EH (cell line): ENCODE measurements around the gene SPTA1.
"Not testable (repeated sequence)": the region's sequence is repeated elsewhere in the genome, so short reads cannot be mapped to it uniquely, and the experiment has no call there.

Experiments
- DNase-seq: peaks from one replicate; pipeline ENCODE4 v3.0.0-alpha.2; 2015; ENCODE audit warnings: low read depth

The SPTA1 gene

DNA sequence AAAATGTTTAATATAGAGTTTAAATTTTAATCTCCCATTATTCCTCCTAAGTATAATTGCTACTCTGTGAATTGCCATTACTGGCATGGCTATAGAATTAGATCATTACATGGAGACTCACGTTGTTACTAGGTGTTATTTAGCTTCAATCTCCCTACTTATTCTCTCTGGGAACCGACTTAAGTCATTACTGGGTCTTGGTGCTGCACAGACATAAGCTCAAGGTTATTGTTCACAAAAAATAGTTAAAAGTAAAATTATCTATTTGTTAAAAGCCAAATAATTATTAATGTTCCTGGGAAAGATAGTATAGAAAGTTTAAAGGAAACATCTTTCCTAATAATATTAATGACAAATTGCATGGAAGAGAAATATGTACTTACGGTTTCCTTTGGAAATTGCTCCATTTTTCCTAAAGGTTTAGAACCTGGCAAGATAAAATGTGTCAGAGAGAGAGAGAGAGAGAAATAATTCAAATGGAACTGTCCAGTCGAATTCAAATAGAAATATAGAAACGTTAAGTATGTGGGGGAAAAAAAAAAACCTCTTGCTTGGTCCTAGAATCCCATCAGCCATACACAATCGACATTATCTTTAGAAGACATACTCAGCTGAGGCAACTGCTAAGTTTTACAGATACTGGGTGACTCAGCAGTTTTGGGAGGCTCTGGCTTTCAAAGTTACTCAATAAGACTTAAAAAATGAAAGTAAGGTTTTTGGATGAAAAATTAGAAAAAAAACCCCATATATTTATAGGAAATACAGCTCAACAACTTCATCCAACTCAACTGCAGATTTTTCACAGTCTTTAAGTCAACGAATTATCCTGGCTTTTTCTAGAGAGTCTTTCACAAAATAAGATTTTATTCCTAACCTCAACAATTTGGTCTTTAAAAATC, at the start of gene SPTA1:
TSS of gene SPTA1 (minus strand) at position 605 of the 899 bp plus-strand sequence. CDS start at position 407, 198 bp downstream.
- DNase-seq = no peak

DNA sequence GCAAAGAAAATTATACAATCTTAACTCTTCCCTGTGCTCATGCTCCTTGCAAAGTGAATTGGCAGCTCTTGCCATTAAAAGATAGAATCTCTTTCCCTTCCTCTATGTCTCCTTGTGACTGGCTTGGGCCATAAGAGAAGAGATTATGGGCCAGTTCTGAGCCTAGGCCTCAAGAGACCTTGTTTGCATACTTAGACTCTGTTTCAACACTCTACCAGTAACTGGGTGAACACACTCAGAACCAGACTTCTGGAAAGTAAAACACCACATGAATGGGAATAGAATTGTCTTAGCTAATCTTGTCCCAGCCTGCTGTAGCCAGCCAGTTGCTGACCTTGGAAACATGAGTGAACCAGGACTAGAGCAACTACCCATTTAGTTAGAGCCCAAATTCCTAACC, 49.3 kb upstream of the SPTA1 start:
- DNase-seq = no peak

DNA sequence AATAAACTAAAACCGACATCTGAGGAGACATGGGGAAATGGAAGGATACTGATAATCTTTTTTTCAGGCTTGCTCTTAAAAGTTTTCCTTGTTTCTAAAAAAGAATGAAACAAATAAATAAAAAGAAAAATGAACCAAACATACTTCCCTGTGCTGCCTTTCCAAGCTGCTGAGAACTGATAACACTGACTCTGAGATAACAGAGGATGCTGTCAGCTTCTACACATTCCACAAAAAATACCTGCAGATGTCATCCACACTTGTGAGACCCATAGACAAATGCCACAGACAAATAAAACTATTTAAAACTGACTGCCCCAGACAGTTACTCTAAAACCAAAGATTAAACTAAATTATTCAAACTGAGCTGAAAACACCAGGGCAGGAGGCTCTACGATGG, 46.0 kb upstream of the SPTA1 start:
- no peak for DNase-seq

DNA sequence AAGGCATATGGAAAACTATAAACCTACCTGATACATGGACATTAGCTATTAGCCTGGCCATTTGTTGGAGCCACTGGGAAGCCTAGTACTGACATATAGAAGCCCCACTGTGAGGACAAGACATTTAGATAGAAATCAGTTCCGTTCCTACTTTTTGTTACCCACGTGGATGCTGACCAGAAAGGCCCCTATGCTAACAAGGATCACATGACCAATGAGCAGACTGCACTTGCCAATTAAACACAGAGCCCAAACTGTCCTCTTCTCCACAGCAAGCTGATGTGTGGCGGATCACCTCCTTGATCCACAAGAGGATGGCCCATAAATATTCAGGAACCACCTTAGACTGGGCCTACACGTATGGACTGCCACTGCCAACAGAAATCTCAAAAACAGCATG, 45.2 kb upstream of the SPTA1 start:
- no peak for DNase-seq

DNA sequence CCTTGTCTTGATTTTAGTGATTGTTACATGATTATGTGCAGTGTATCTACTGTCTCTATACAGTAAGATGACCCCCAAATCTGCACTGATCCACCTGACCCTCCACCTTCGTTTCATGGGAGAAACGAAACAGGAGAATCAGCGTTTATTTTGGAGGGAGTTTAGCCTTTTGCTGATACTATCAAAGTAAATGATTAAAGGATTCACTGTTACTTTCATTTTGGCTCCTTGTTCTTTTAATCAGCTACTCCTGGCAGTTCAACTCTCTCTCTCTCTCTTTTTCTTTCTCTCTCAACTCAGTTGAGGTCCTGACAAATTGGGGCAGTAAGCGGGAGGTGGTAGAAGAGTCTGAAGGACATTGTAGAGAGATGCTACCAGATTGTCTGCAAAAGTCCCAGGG, 43.9 kb upstream of the SPTA1 start:
- DNase-seq = no peak

DNA sequence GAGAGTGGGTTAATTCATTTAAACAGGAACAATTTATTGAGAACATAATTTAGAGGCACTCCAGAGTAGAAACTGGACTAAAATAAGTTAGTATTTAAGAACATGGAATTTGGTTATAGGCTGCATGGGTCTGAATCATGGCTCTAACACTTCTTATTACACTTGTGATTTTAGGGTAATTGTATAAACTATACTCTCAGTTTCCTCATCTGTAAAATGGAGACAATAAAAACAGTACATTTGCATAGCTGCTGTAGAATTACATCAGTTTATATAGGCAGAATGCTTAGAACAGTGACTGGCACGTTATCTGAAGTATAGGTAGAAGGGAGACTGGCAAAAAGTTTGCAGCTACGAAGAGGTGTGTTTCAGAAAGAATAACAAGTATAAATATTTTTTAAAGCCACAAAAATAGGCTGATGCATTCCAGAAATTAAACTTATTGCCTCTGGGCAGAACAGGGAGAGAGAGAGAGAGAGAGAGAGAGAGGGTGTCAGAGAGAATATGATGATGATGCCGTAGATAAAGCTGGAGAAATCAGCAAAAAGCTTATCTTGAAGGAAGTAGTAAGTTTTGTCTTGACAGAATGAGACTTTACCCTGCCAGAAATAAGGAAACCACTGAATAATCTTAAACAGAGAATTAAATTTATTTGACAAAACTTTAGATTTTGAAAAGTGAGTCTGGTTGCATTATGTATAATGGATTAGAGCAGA, 42.2 kb upstream of the SPTA1 start:
- DNase-seq = no peak

DNA sequence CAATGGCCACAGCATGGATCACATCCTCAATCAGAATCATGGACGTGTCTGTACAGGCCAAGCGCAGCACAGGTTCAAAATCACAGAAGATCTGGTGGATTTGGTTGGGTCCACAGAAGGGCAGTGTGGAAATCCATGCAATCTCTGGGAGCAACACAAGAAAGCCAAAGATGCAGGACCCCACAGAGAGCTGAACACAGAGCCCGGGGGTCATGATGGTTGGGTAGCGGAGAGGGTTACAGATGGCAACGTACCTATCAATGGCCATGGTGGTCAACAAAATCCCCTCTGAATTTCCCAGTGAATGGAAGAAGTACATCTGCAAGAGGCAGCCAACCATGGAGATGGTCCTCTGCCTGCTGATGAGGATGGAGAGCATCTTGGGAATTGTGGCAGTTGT, 37.9 kb upstream of the SPTA1 start:
- DNase-seq = no peak

DNA sequence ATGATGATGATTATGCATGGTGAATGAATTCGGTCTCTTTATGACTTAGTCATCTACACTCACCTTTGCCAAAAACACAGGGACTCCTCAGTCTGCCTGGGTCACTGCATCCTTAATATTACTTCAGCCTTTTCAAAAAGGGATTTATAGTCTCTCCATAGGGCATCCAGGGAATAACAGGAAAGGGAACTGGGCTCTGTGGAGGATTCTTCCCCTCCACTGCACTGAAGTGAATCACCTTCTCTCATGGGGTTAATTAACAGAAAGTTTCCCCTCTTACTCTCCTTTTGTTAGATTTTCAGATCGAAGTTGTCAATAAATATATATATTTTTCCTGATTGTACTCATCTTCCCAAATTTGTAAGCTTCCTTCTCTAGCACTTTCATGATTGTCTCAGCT, 34.1 kb upstream of the SPTA1 start, which contains the start of gene OR6K3:
TSS of gene OR6K3 (minus strand) at position 101 of the 400 bp plus-strand sequence. CDS start 2,605 bp downstream, outside the sequence.
- DNase-seq = no peak

DNA sequence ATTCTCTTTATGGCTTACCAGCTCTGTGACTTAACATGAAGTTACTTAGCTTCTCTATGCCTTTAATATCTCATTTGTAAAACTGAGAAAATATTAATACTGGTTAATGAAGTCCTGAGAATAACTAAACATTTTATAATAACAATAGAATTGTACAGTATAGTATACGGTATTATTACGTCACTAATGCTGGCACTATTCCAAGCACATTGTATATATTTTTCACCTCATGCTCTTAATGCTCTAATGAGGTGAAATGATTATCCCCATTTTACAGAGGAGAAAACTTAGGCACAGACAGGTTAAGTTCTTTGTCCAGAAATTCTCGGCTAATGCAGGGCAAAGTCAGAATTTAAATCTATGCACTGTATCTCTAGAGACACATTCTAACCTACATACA, 33.1 kb upstream of the SPTA1 start:
- DNase-seq = no peak

DNA sequence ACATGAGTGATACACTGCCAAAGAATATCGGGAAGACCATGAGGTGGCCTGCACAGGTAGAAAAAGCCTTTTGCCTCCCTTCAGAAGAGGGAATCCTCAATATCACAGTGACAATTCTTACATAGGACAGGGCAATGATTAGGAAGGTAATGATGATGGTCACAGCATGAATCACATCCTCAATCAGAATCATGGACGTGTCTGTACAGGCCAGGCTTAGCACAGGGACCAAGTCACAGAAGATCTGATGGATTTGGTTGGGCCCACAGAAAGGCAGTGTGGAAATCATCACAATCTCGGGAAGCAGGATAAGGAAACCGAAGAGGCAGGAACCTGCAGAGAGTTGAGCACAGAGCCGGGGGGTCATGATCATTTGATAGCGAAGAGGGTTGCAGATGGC, 30.8 kb upstream of the SPTA1 start:
- DNase-seq = no peak

DNA sequence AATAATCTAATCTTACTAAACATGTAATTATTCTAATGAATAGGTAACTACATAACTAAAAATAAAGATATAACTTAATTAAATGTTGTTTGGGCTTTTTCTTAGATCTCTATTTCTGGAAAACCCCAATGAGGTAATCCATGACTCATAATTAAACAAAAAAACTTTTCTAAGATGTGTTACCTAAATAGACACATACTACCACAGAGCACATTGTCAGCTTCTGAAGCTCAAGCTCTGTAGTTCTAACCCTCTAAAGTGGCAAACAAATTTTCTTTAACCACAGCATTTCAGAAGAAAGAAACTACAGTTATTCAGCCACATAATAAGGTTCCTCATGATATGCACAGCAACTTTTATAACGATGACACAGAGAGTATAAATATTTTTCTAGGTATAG, 29.8 kb upstream of the SPTA1 start:
- DNase-seq = no peak

DNA sequence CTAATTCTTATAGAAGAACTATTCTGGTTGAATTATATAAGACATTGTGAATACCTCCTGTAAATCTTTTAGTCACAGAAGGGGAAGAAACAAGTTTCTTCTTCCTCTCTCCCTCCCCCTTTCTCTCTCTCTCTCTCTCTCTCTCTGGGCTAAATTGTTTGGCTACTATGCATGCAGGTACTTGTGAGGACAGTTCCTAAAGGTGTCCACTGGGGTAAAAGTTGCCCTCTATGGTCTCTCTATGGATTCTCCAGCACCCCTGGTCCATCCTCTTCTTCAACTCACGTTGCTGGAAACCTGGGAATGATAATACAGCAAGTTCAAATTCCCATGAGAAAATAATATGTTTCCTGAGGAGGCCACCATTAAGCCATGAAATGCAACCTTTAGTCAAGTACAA, 28.2 kb upstream of the SPTA1 start:
- no peak for DNase-seq

DNA sequence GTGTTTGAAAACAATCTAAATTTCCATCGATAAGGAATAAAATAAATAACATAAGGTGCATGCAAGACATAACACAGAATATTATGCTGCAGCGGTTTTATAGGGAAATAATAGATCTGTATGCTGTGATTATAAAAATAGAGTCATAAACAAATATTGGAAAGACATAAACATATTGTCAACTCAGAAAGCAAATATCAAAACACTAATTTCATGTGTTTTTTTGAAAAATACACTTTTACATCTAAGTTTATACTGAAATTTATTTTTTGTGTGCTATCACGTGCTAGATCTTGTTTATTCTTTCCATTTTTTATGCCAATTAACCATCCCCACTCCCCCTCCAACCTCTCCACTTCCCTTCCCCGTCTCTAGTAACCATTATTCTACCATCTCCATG, 24.6 kb upstream of the SPTA1 start:
- no peak for DNase-seq

DNA sequence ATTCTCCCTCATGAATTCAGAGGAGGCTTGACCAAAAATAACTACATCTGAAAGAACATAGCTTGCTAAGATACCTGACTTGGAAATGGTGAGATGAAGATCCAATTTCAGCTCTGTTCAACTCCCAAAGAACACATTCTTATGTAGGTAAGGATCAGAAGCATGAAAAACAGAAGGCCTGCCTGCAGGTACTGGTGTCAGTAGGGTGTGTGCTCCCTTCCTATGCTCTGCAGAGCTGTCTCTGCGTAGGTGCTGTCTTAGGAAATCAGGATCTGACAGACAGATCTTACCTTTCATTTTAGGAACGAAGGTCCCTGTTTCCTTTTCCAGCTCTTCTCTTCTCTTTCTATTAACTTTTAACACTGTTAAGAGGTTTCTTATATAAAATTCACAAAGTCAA, 19.6 kb upstream of the SPTA1 start:
- no peak for DNase-seq

DNA sequence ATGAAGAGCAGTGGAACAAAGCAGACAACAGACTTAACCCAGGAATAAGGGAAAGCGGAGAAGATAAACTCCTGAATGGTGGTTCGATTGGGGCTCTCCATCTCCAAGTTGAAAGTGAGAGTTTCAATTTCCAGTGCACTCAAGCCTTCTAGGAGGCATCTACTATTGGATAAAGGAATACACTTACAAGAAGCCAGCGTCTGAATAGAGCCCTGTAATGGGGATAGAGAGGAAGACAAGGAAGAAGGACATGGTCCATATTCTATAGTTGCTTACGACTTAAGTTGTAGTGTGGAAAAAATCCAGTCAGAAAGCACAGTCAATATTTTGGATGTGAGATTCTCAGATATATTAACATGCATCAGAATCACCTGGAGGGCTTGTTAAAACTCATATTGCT, 14.0 kb upstream of the SPTA1 start, which contains the start of gene OR6K2:
TSS of gene OR6K2 (minus strand) at position 101 of the 400 bp plus-strand sequence. CDS start at position 101, 0 bp downstream.
- DNase-seq = no peak

DNA sequence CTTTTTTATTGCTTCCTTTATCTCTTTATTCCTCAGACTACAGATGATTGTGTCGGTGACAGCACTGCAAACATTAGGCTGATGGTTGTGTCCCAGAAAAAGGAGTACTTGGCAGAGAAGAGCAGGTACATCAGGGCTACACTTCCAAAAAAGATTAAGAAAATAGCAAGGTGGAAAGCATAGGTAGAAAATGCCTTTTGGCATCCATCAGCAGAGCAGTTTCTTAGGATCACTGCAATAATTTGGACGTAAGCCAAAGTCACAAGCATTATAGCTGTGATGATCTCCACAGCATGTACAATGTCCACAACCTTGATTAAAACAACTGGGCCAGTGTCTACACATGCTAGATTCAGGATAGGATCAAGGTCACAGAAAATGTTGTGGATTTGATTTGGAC, 8.1 kb upstream of the SPTA1 start:
- DNase-seq = no peak

DNA sequence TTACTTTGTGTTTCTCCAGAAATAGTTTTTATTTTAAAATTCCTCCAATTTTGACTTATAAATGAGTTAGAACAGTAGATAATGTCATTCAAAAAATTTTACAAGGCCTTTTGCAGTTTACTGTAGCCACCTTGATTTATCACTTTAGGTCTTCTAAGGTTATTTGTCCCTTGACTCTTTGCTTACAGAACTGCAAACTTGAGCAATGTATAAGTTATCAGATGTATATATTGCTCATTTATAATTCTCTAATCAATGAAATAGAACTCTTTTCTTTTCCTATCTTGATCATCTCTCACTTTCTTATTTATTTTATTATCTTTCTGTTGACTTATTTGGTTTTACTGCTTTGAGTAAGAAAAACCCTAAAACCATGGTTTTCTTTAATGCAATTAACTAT, 5.8 kb upstream of the SPTA1 start:
- no peak for DNase-seq

DNA sequence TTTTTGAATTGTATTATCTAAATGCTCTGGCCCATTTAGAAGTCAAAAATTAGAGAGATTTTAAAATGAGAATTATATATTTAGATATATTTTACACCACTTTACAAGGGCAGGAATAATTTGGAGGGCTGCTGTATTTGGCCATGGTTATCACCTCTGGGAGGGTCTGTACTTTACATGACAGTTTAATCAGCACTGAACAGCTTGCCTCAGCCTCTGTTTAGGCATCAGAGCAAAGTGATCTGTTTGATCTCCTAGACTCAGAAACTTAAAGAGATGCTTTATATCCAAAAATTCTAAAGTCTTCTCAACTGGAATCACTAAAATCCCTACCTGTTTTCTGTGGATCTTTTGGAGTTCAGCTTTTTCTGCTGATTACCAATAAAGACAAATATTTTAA, 5.4 kb upstream of the SPTA1 start:
- DNase-seq = no peak

DNA sequence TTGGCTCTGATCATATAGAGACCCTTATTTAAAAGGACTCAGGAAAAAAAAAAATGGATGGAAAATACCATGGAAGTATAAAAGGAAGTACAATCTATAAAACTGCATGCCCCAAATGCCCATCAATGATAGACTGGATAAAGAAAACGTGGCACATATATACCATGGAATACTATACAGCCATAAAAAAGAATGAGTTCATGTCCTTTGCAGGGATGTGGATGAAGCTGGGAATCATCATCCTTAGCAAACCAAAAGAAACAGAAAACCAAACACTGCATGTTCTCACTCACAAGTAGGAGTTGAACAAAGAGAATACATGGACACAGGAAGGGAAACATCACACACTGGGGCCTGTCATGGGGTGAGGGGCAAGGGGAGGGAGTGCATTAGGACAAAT, 4.6 kb upstream of the SPTA1 start:
- not testable (repeated sequence) for DNase-seq

DNA sequence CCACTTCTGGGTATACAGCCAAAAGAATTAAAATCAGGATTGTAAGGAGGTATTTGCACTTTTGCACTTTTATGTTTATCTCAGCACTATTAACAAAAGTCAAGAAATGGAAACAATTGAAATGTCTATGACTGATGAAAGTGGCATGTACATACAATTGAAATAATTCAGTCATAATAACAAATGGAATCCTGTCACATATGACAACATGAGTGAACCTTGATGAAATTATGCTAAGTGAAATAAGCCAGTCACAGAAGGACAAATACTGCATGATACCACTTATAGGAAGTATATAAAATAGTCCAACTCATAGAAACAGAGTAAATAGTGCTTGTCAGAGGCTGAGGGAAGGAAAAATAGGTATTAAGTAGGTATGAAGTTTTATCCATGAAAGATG, 3.4 kb upstream of the SPTA1 start:
- DNase-seq = no peak

DNA sequence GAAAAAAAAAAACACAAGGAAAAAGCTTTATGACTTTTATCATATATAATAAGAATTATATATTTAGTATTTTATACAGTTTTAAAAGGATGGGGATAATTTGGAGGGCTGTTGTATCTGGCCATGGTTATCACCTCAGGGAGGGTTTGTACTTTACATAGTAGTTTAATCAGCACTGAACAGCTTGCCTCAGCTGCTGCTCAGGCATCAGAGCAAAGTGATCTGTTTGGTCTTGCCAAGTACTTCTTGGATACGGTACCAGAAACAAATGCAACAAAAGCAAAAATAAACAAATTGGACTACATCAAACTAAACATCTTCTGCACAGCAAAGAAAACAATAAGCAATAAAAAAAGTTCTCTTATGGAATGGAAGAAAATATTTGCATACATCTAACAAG, 2.6 kb upstream of the SPTA1 start:
- no peak for DNase-seq

DNA sequence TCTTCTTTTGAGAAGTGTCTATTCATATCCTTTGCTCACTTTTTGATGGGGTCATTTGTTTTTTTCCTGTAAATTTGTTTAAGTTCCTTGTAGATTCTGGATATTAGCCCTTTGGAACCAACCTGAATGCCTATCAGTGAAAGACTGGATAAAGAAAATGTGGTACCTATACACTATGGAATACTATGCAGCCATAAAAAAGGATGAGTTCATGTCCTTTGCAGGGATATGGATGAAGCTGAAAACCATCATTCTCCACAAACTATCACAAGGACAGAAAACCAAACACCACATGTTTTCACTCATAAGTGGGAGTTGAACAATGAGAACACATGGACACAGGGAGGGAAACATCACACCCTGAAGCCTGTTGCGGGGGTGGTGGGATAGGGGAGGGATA, 1.8 kb upstream of the SPTA1 start:
- DNase-seq = not testable (repeated sequence)

DNA sequence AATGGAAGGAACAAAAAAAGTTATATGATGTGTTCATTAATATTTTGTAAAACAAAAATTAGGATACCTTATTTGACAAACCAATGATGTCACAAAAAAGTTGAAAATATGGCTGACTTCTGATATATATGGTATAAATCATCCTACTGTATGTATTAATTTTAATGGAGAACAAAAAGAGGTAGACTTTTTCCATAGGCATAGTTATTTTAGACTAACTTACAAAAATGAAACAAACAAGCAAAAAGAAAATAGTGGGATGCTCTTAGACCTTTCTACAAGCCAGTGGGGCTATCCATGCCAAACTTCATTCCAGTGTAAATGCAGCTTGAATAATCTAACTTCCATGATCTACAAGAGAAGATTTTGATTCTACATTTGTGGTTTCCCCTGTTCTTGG, 522 bp upstream of the SPTA1 start:
- no peak for DNase-seq
